HEK293 (cell line): Measurements from ENCODE around the gene COG3.

Experiments
- CTCF ChIA-PET: fragments of 350-600 bp; formaldehyde crosslinking; extraction: SDS; loops from one replicate; lab custom pipeline; 2021; ENCODE audit warnings: antibody characterized with exemption; lab: Yijun Ruan, JAX
- POLR2A ChIA-PET: fragments of 300-600 bp; formaldehyde crosslinking; extraction: SDS; loops from one replicate; lab custom pipeline; 2020; ENCODE audit warnings: antibody characterized with exemption, inconsistent platforms; lab: Yijun Ruan, JAX
- H3K27ac ChIP-seq: fragments of 200-500 bp; sonication (Bioruptor generic); 2 replicates; pipeline ENCODE4 v1.5.1; 2014; ENCODE audit warnings: low read depth, low read length, control low read depth, inconsistent platforms; ENCODE audit errors: extremely low read depth
- H3K36me3 ChIP-seq, 2 experiments: fragments of 200-500 bp in 1 of 2; sonication (Bioruptor generic) in 1 of 2; 1 replicate in 1 of 2; 2 replicates in 1 of 2; pipeline ENCODE4 v1.5.1; 2014 to 2017; ENCODE audit warnings: inconsistent platforms in 2 of 2, low read length in 2 of 2; ENCODE audit not compliant: control insufficient read depth in 2 of 2, insufficient read depth in 1 of 2
- H3K4me1 ChIP-seq: fragments of 200-500 bp; sonication (Bioruptor generic); 2 replicates; pipeline ENCODE4 v1.5.1; 2014; ENCODE audit warnings: mild to moderate bottlenecking, low read length, inconsistent platforms; ENCODE audit not compliant: control insufficient read depth, insufficient read depth
- H3K4me3 ChIP-seq: 2 replicates; pipeline ENCODE4 v1.5.1; 2011; ENCODE audit warnings: low read depth, mild to moderate bottlenecking, control low read depth, low read length, moderate library complexity
- H3K9me3 ChIP-seq: fragments of 200-500 bp; sonication (Bioruptor generic); 2 replicates; pipeline ENCODE4 v1.5.1; 2014; ENCODE audit warnings: low read depth, low read length, inconsistent platforms; ENCODE audit not compliant: control insufficient read depth, insufficient read depth
- BCL11A ChIP-seq: fragments of 450-650 bp; formaldehyde crosslinking; IDR thresholded peaks from 2 replicates; pipeline ENCODE4 v1.5.1; 2016; ENCODE audit warnings: low read depth, missing biosample characterization, missing genetic modification characterization
- EGR2 ChIP-seq: fragments of 450-650 bp; formaldehyde crosslinking; IDR thresholded peaks from 2 replicates; pipeline ENCODE4 v1.5.1; 2016; ENCODE audit warnings: low read depth, missing biosample characterization, missing genetic modification characterization
- GLI2 ChIP-seq: fragments of 450-650 bp; formaldehyde crosslinking; IDR thresholded peaks from 2 replicates; pipeline ENCODE4; 2017; ENCODE audit warnings: missing biosample characterization, missing genetic modification characterization, low read depth, borderline replicate concordance
- GLIS1 ChIP-seq: fragments of 450-650 bp; formaldehyde crosslinking; IDR thresholded peaks from 2 replicates; pipeline ENCODE4 v1.5.1; 2016; ENCODE audit warnings: missing biosample characterization, missing genetic modification characterization
- GLIS2 ChIP-seq: fragments of 450-650 bp; formaldehyde crosslinking; IDR thresholded peaks from 2 replicates; pipeline ENCODE4 v1.5.1; 2016; ENCODE audit warnings: missing biosample characterization, missing genetic modification characterization
- MYNN ChIP-seq: fragments of 450-650 bp; formaldehyde crosslinking; IDR thresholded peaks from 2 replicates; pipeline ENCODE4 v1.5.1; 2016; ENCODE audit warnings: missing biosample characterization, missing genetic modification characterization, borderline replicate concordance
- MZF1 ChIP-seq: fragments of 450-650 bp; formaldehyde crosslinking; IDR thresholded peaks from 2 replicates; pipeline ENCODE4 v1.5.1; 2017; ENCODE audit warnings: missing biosample characterization, missing genetic modification characterization, borderline replicate concordance
- ZBTB10 ChIP-seq: fragments of 450-650 bp; formaldehyde crosslinking; IDR thresholded peaks from 2 replicates; pipeline ENCODE4 v1.5.1; 2016; ENCODE audit warnings: missing biosample characterization, missing genetic modification characterization
- ZBTB11 ChIP-seq: fragments of 450-650 bp; formaldehyde crosslinking; conservative IDR thresholded peaks from 2 replicates; pipeline ENCODE4 v1.5.1; 2016; ENCODE audit warnings: low read depth, missing biosample characterization, missing genetic modification characterization
- ZNF112 ChIP-seq: fragments of 450-650 bp; formaldehyde crosslinking; IDR thresholded peaks from 2 replicates; pipeline ENCODE4 v1.5.0; 2017; ENCODE audit warnings: missing biosample characterization, missing genetic modification characterization
- ZNF2 ChIP-seq: fragments of 450-650 bp; formaldehyde crosslinking; IDR thresholded peaks from 2 replicates; pipeline ENCODE4 v1.5.1; 2016; ENCODE audit warnings: missing biosample characterization, missing genetic modification characterization
- ZNF211 ChIP-seq: fragments of 450-650 bp; formaldehyde crosslinking; IDR thresholded peaks from 2 replicates; pipeline ENCODE4 v1.5.1; 2016; ENCODE audit warnings: low read depth, missing biosample characterization, missing genetic modification characterization
- ZNF239 ChIP-seq: fragments of 450-650 bp; formaldehyde crosslinking; IDR thresholded peaks from 2 replicates; pipeline ENCODE4 v1.5.1; 2016; ENCODE audit warnings: missing biosample characterization, missing genetic modification characterization
- ZNF248 ChIP-seq: fragments of 450-650 bp; formaldehyde crosslinking; IDR thresholded peaks from 2 replicates; pipeline ENCODE4 v1.5.1; 2017; ENCODE audit warnings: missing biosample characterization, missing genetic modification characterization
- ZNF280C ChIP-seq: fragments of 450-650 bp; formaldehyde crosslinking; IDR thresholded peaks from 2 replicates; pipeline ENCODE4 v1.5.1; 2016; ENCODE audit warnings: missing biosample characterization, missing genetic modification characterization
- ZNF335 ChIP-seq: fragments of 450-650 bp; formaldehyde crosslinking; conservative IDR thresholded peaks from 2 replicates; pipeline ENCODE4 v1.5.1; 2016; ENCODE audit warnings: missing biosample characterization, missing genetic modification characterization
- ZNF341 ChIP-seq: fragments of 450-650 bp; formaldehyde crosslinking; IDR thresholded peaks from 2 replicates; pipeline ENCODE4; 2016; ENCODE audit warnings: low read depth, missing biosample characterization, missing genetic modification characterization
- ZNF362 ChIP-seq: fragments of 450-650 bp; formaldehyde crosslinking; IDR thresholded peaks from 2 replicates; pipeline ENCODE4 v1.5.1; 2016; ENCODE audit warnings: missing biosample characterization, missing genetic modification characterization
- ZNF521 ChIP-seq: fragments of 450-650 bp; formaldehyde crosslinking; IDR thresholded peaks from 2 replicates; pipeline ENCODE4 v1.5.1; 2017; ENCODE audit warnings: missing biosample characterization, mild to moderate bottlenecking, missing genetic modification characterization
- ZNF561 ChIP-seq: fragments of 450-650 bp; IDR thresholded peaks from 2 replicates; pipeline ENCODE4 v1.5.1; 2018; ENCODE audit warnings: missing biosample characterization, missing genetic modification characterization, borderline replicate concordance
- ZNF610 ChIP-seq: fragments of 450-650 bp; formaldehyde crosslinking; IDR thresholded peaks from 2 replicates; pipeline ENCODE4 v1.5.1; 2016; ENCODE audit warnings: missing biosample characterization, missing genetic modification characterization, borderline replicate concordance
- ZNF639 ChIP-seq: fragments of 450-650 bp; formaldehyde crosslinking; IDR thresholded peaks from 2 replicates; pipeline ENCODE4 v1.5.1; 2016; ENCODE audit warnings: missing biosample characterization, missing genetic modification characterization
- ZNF701 ChIP-seq: fragments of 450-650 bp; formaldehyde crosslinking; IDR thresholded peaks from 2 replicates; pipeline ENCODE4 v1.5.1; 2016; ENCODE audit warnings: missing biosample characterization, missing genetic modification characterization
- ZNF837 ChIP-seq: fragments of 450-650 bp; formaldehyde crosslinking; IDR thresholded peaks from 2 replicates; pipeline ENCODE4 v1.5.1; 2016; ENCODE audit warnings: missing biosample characterization, missing genetic modification characterization
- ZSCAN16 ChIP-seq: fragments of 450-650 bp; formaldehyde crosslinking; IDR thresholded peaks from 2 replicates; pipeline ENCODE4 v1.5.1; 2016; ENCODE audit warnings: missing biosample characterization, missing genetic modification characterization
- ZSCAN30 ChIP-seq: fragments of 450-650 bp; IDR thresholded peaks from 2 replicates; pipeline ENCODE4 v1.5.1; 2018; ENCODE audit warnings: missing biosample characterization, mild to moderate bottlenecking, missing genetic modification characterization, moderate library complexity
- ZXDB ChIP-seq: fragments of 450-650 bp; formaldehyde crosslinking; IDR thresholded peaks from 2 replicates; pipeline ENCODE4 v1.5.1; 2016; ENCODE audit warnings: missing biosample characterization, missing genetic modification characterization

COG3 gene

GRCh38 chr13:45464687-45465453 lies at the start of gene COG3:
Gene COG3, plus strand, starts transcription at chr13:45464939. Its CDS starts 98 bp downstream, at chr13:45465037.
- peak within 1 kb of the TSS; percentile 100 for H3K4me3 ChIP-seq
- peaks cover 0 to 3% of the 10 kb centered on the region in 2 experiments; a peak in 1 of 3 replicates for H3K36me3 ChIP-seq
- peaks cover 11% of the 10 kb centered on the region for H3K4me1 ChIP-seq
- peak within 1 kb of the TSS; percentile 87 for H3K27ac ChIP-seq
- H3K9me3 ChIP-seq, result no peaks in the 10 kb centered on the region
- ChIA-PET POLR2A (interaction anchor here (0.7 to 1.0 kb wide), 2 partner anchors 9 to 47 kb away, joined by 3 read pairs; partner anchors contain the start of gene SLC25A30), CTCF (interaction anchor here (0.6 kb wide), 1 partner anchor 94 kb away, joined by 3 read pairs; no protein-coding TSS in a partner anchor)
- TF ChIP-seq ZSCAN16 (tag by site-specific recombination) (no peak), ZNF335 (peak; percentile 99), GLIS2 (no peak), ZNF2 (peak; percentile 89), ZNF701 (no peak), ZNF211 (no peak), MYNN (tag by site-specific recombination) (no peak), ZNF248 (tag by site-specific recombination) (no peak), ZNF280C (tag by site-specific recombination) (no peak), BCL11A (tag by site-specific recombination) (no peak), ZNF239 (tag by site-specific recombination) (no peak), ZNF639 (tag by site-specific recombination) (peak; percentile 92; the same call in 1 of the 2 replicates), ZBTB10 (no peak), EGR2 (tag by site-specific recombination) (no peak), ZNF521 (tag by site-specific recombination) (no peak), ZNF112 (no peak), GLIS1 (tag by site-specific recombination) (peak; percentile 43), GLI2 (tag by site-specific recombination) (no peak), ZNF362 (tag by site-specific recombination) (no peak), ZSCAN30 (tag by site-specific recombination) (peak; percentile 72), ZXDB (tag by site-specific recombination) (peak; percentile 85), ZBTB11 (peak; percentile 95), ZNF561 (tag by site-specific recombination) (peak; percentile 86; the same call in 1 of the 2 replicates), ZNF837 (tag by site-specific recombination) (no peak), ZNF341 (tag by site-specific recombination) (peak; percentile 39), MZF1 (tag by site-specific recombination) (no peak), ZNF610 (tag by site-specific recombination) (no peak; the same call in none of the 2 replicates)
